Measurements from ENCODE around the gene KLHL17.
"Not testable (repeated sequence)": the region's sequence is repeated elsewhere in the genome, so short reads cannot be mapped to it uniquely, and the experiment has no call there.

The KLHL17 gene

DNA sequence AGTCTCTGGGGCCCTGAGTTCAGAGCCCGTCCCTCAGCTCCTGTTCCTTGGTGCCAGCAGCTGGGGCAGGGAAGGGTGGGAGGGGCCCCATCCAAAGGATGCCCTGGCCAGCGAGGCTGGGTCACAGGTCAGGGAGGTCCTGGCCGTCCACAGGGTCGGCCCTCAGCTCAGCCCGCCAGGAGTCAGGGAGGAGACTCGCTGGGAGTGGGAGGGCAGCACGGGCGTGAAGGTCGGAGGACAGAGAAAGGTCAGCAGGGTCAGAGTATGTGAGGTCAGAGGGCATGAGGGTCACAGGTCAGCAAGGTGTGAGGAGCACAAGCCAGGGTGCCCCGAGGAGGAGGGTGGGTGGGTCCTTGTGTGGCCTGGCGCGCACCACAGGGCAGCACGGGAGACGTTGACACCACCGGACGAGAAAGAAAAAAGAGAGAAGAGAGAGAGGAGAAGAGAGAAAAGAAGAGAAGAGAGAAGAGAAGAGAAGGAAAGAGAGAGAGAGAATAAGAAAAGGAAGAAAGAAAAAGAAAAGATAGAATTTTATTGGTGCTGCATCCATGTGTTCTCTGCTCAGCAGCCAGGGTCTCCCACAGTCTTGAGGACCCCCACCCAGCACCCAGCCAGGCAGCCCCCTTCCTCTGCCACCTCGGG lies 14.4 kb downstream of the KLHL17 start:
- Histone ChIP-seq H3K9me3 (ENCODE audit: control insufficient read depth, low read length) (no peaks in the 10 kb centered on the region), H3K9ac (no peak overlapping the region), H3K27ac (no peak overlapping the region), H3K4me2 (ENCODE audit: low read length) (no peak overlapping the region), H3K4me3 (ENCODE audit: low read depth, low read length) (no peak overlapping the region), H3K27me3 (ENCODE audit: control insufficient read depth, insufficient read depth, low read length) (no peaks in the 10 kb centered on the region), H3K79me2 (no peaks in the 10 kb centered on the region), H3K36me3 (ENCODE audit: control insufficient read depth, insufficient read depth, low read length) (no peaks in the 10 kb centered on the region), H3K4me1 (no peaks in the 10 kb centered on the region), H2AFZ (no peak overlapping the region)
- TF ChIP-seq, protein P1, sequence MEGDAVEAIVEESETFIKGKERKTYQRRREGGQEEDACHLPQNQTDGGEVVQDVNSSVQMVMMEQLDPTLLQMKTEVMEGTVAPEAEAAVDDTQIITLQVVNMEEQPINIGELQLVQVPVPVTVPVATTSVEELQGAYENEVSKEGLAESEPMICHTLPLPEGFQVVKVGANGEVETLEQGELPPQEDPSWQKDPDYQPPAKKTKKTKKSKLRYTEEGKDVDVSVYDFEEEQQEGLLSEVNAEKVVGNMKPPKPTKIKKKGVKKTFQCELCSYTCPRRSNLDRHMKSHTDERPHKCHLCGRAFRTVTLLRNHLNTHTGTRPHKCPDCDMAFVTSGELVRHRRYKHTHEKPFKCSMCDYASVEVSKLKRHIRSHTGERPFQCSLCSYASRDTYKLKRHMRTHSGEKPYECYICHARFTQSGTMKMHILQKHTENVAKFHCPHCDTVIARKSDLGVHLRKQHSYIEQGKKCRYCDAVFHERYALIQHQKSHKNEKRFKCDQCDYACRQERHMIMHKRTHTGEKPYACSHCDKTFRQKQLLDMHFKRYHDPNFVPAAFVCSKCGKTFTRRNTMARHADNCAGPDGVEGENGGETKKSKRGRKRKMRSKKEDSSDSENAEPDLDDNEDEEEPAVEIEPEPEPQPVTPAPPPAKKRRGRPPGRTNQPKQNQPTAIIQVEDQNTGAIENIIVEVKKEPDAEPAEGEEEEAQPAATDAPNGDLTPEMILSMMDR (IDR thresholded peaks at IDR 0.05) = no peak

DNA sequence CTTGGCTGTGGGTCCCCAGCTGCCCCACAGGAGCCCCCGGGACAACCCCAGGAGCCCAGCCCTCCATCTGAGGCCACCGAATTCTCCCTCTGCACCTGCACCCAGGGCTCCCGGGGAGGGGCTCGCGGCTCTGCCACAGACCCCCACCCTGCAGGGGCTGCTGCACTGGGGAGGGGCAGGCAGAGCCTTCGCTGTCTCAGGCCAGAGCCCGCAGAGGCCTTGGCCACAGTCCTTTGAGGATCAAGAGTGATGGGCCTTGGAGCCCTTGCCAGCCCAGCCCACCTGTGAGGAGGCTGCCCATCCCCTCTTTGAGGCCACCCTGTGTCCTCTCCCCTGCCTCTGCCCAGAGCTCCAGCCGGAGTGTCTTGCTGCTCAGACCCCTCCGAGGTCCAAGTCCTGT lies 15.0 kb downstream of the KLHL17 start:
- H2AFZ ChIP-seq = no peak overlapping the region
- H3K27ac ChIP-seq = no peak overlapping the region
- H3K27me3 ChIP-seq (ENCODE audit: control insufficient read depth, insufficient read depth, low read length) = no peaks in the 10 kb centered on the region

DNA sequence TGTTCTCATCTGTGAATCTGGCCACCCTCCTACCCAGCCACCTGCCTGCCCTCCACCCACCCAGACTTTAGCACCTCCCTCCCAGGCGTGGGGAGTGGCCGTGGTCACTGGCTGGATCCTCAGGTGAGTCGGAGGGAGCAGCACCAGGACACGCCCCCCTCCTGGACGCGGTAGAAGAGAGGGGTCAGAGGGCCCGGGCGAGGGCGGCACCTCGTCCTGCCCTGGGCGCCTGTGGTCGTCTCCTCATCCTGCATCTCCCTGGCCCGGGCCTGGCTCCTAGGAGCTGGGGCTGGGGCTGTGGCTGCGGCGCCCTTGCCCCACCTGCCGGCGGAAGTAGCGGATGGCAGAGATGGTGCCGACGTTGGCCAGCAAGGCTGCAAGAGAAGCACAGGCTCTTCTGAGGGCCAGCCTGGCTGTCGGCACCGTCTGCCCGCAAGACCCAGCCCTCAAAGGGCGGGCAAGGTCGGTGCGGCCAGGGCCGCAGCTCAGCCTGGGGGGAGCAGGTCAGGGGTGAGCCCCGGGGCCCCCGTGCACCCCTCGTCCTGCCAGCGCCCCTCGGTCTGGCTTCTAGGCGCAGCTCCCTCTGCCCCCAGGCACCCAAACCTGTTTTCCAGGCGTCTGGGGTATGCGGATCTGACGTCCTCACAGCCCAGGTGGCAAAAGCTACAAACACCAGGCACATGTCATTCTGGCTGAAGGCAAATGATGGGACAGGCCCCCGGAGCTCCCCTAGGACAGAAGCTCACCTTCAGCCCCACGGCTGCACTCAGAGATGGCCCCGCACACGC lies 15.7 kb downstream of the KLHL17 start:
- TF ChIP-seq, protein P1 (IDR thresholded peaks at IDR 0.05) = peak; percentile 42
- H3K79me2 ChIP-seq = no peaks in the 10 kb centered on the region
- no peaks in the 10 kb centered on the region for H3K36me3 ChIP-seq (ENCODE audit: control insufficient read depth, insufficient read depth, low read length)
- peak overlapping the region; percentile 81 for H3K4me2 ChIP-seq (ENCODE audit: low read length)
- H3K4me1 ChIP-seq = no peaks in the 10 kb centered on the region
- H3K27me3 ChIP-seq (ENCODE audit: control insufficient read depth, insufficient read depth, low read length) = no peaks in the 10 kb centered on the region
- H2AFZ ChIP-seq = no peak overlapping the region
- H3K9ac ChIP-seq = no peak overlapping the region
- no peak overlapping the region for H3K27ac ChIP-seq
- H3K4me3 ChIP-seq (ENCODE audit: low read depth, low read length) = peak overlapping the region; percentile 51
- H3K9me3 ChIP-seq (ENCODE audit: control insufficient read depth, low read length) = no peaks in the 10 kb centered on the region

More for the DNA sequence above, 15.0 kb downstream of the KLHL17 start:
- H3K79me2 ChIP-seq = no peaks in the 10 kb centered on the region
- no peaks in the 10 kb centered on the region for H3K9me3 ChIP-seq (ENCODE audit: control insufficient read depth, low read length)
- no peaks in the 10 kb centered on the region for H3K4me1 ChIP-seq
- TF ChIP-seq, protein P1 (IDR thresholded peaks at IDR 0.05) = no peak
- no peak overlapping the region for H3K9ac ChIP-seq
- no peaks in the 10 kb centered on the region for H3K36me3 ChIP-seq (ENCODE audit: control insufficient read depth, insufficient read depth, low read length)
- H3K4me2 ChIP-seq (ENCODE audit: low read length) = peak overlapping the region; percentile 81
- no peak overlapping the region for H3K4me3 ChIP-seq (ENCODE audit: low read depth, low read length)

DNA sequence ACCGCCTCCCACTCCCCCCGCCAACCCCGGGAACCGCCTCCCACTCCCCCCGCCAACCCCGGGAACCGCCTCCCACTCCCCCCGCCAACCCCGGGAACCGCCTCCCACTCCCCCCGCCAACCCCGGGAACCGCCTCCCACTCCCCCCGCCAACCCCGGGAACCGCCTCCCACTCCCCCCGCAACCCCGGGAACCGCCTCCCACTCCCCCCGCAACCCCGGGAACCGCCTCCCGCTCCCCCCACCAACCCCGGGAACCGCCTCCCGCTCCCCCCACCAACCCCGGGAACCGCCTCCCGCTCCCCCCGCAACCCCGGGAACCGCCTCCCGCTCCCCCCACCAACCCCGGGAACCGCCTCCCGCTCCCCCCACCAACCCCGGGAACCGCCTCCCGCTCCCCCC lies 16.4 kb downstream of the KLHL17 start:
- H3K27ac ChIP-seq; H3K79me2 ChIP-seq; H3K4me1 ChIP-seq; H3K9me3 ChIP-seq (ENCODE audit: control insufficient read depth, low read length); H3K4me3 ChIP-seq (ENCODE audit: low read depth, low read length); H3K27me3 ChIP-seq (ENCODE audit: control insufficient read depth, insufficient read depth, low read length); H3K9ac ChIP-seq; H2AFZ ChIP-seq; H3K36me3 ChIP-seq (ENCODE audit: control insufficient read depth, insufficient read depth, low read length); H3K4me2 ChIP-seq (ENCODE audit: low read length): not testable (repeated sequence)

DNA sequence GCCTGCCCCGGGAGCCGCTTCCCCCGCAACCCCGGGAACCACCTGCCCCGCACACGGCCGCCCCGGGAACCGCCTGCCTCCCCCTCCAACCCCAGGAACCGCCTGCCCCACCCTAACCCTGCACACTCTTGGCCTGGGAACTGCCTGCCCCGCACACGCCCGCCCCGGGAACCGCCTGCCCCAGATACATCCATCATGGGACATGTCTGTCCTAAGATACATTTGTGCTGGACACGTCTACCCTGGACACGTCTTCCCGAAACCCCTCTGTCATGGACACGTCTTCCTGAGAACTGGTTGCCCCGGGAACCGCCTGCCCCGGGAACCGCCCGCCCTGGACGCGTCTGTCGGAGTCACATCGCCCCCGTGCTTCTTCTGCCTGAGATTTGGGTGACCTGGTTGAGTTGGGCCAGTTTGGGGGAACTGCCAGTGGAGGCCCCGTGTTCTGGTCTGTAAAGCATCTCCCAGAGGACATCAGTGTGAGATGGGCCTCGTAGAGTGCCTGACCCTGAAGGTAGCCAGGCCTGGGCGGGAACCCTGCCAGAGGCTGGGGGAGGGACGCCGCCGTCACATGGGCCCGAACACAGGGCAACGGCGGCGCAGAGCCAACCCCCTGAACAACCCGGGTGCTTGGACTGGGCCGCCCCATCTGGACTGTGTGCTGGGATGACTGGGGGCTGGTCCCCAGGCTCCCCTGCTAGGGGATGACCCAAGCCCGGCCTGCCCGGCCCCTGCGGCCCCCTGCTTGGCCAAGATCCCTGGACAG lies 17.9 kb downstream of the KLHL17 start:
- Histone ChIP-seq H3K4me2 (ENCODE audit: low read length) (no peak overlapping the region), H3K4me3 (ENCODE audit: low read depth, low read length) (no peak overlapping the region), H2AFZ (no peak overlapping the region), H3K4me1 (no peaks in the 10 kb centered on the region), H3K27me3 (ENCODE audit: control insufficient read depth, insufficient read depth, low read length) (no peaks in the 10 kb centered on the region), H3K9ac (no peak overlapping the region), H3K9me3 (ENCODE audit: control insufficient read depth, low read length) (no peaks in the 10 kb centered on the region), H3K36me3 (ENCODE audit: control insufficient read depth, insufficient read depth, low read length) (no peaks in the 10 kb centered on the region), H3K79me2 (no peaks in the 10 kb centered on the region), H3K27ac (no peak overlapping the region)
- TF ChIP-seq, protein P1 (IDR thresholded peaks at IDR 0.05) = no peak

All from parathyroid adenoma (tissue), 2 donors.